ENCODE results near the gene MTMR3. TPM values are rescaled to one million over a fixed set of nuclear protein-coding genes. Genes with fewer than 3 reads are reported as not detected.

The MTMR3 gene
- total RNA-seq, 4 donors from 2014 or later: 17.2 to 77.8 (median 62.5) TPM

DNA sequence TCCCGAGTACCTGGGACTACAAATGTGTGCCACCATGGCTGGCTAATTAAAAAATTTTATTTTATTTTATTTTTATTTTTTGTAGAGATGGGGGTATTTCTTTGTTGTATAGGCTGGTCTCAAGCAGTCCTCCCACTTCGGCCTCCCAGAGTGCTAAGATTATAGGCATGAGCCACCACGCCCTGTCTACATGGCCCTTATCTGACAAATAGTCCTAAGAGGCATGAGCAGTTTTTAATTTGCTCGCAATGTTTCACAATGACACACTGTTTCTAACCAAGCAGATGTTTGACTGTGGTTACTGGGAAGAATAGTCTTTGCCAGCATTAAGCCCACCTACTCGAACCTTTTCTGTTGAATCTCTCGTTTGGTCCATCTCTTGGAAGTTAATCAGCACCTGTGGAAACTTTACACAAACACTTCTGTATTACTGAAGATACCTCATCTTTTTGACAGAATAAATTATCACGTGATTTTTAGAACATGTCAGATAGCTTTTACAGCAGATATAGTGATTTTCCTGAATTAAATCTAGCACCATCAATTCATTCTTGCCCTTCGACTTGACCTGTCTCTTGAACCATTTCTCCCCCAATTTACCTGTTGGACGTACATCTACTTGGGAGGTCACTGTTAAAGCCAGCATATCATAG, 71.4 kb downstream of the MTMR3 start:
- Histone ChIP-seq H3K4me1 (no peaks in the 10 kb centered on the region), H3K27me3 (no peaks in the 10 kb centered on the region), H3K27ac (no peak overlapping the region), H3K36me3 (no peaks in the 10 kb centered on the region), H3K9me3 (no peaks in the 10 kb centered on the region), H3K4me3 (no peak overlapping the region)
- intact Hi-C loops (cut with DNase I; ENCODE audit: low total_unique reads): no loop called here
- TF ChIP-seq POLR2A (IDR thresholded peaks at IDR 0.05): no peak
- TF ChIP-seq, protein P1, sequence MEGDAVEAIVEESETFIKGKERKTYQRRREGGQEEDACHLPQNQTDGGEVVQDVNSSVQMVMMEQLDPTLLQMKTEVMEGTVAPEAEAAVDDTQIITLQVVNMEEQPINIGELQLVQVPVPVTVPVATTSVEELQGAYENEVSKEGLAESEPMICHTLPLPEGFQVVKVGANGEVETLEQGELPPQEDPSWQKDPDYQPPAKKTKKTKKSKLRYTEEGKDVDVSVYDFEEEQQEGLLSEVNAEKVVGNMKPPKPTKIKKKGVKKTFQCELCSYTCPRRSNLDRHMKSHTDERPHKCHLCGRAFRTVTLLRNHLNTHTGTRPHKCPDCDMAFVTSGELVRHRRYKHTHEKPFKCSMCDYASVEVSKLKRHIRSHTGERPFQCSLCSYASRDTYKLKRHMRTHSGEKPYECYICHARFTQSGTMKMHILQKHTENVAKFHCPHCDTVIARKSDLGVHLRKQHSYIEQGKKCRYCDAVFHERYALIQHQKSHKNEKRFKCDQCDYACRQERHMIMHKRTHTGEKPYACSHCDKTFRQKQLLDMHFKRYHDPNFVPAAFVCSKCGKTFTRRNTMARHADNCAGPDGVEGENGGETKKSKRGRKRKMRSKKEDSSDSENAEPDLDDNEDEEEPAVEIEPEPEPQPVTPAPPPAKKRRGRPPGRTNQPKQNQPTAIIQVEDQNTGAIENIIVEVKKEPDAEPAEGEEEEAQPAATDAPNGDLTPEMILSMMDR (IDR thresholded peaks at IDR 0.05): no peak
- no peak for DNase-seq

DNA sequence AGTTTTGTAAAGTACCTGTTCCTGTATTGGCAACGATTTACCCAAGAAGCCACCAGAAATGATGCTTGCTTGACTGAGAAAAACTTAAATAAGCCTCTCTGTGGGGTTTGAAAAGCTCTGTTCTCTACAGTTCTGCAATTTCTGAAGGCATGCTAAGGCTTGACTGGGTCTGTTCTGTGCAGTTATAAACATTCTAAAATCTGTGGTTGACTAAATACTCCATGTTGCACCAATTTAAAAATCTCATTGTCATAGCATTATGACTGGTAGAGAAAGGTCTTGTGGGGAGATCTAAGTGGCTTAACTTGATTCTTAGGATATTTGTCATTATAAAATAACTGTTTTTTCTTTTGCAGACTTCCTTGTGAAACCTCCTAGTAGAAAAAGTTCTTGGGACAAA, 73.7 kb downstream of the MTMR3 start:
- no peaks in the 10 kb centered on the region for H3K36me3 ChIP-seq
- TF ChIP-seq, protein P1 (IDR thresholded peaks at IDR 0.05): no peak
- TF ChIP-seq POLR2A (IDR thresholded peaks at IDR 0.05): no peak
- H3K27ac ChIP-seq: no peak overlapping the region
- no peaks in the 10 kb centered on the region for H3K9me3 ChIP-seq
- no peak for DNase-seq
- intact Hi-C loops (cut with DNase I; ENCODE audit: low total_unique reads): no loop called here
- H3K4me1 ChIP-seq: no peaks in the 10 kb centered on the region
- H3K27me3 ChIP-seq: no peaks in the 10 kb centered on the region
- no peak overlapping the region for H3K4me3 ChIP-seq

DNA sequence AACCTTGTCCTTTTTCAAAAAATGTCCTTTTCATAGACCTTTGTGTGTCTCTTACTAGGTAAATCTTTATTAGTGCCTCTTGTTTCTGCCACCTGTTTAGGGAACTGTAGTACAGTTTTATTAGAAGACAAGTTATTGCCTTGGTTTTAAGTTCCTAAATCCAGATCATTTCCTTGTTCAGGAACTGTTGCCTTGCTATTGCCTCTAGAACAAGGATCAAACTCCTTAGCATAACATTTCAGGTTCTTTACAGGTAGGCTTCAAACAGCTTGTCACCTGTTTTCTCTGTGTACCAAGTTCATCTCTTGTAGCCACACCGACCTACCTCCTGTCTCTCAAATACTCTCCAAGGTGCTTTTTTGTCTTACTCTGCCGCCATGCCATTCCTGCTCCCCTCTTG, 75.2 kb downstream of the MTMR3 start:
- Histone ChIP-seq H3K4me3 (no peak overlapping the region), H3K27me3 (no peaks in the 10 kb centered on the region), H3K36me3 (no peaks in the 10 kb centered on the region), H3K27ac (no peak overlapping the region), H3K9me3 (no peaks in the 10 kb centered on the region), H3K4me1 (no peaks in the 10 kb centered on the region)
- TF ChIP-seq, protein P1 (IDR thresholded peaks at IDR 0.05): no peak
- TF ChIP-seq POLR2A (IDR thresholded peaks at IDR 0.05): no peak
- no peak for DNase-seq
- intact Hi-C loops (cut with DNase I; ENCODE audit: low total_unique reads): no loop called here

DNA sequence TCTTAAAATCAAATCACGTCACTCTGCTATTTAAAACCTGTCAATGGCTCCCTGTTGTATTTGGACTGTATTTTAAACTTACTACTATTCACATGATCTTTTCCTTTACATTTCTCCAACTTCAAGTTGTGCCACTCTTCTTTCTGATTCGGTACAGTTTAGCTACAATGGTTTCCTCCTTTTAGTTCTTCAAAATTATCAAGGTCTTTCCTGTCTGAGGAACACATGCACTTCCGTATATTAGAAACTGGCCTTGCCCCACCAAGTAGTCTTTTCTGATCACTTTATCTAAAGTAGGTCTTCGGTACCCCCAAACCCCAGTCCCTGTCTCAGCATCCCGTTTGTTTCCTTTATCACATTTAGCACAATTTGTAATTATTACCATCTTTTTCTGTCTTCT, 81.8 kb downstream of the MTMR3 start:
- H3K36me3 ChIP-seq: no peaks in the 10 kb centered on the region
- no peaks in the 10 kb centered on the region for H3K4me1 ChIP-seq
- H3K27me3 ChIP-seq: no peaks in the 10 kb centered on the region
- DNase-seq: no peak
- TF ChIP-seq, protein P1 (IDR thresholded peaks at IDR 0.05): no peak
- no peak for TF ChIP-seq POLR2A (IDR thresholded peaks at IDR 0.05)
- H3K4me3 ChIP-seq: no peak overlapping the region
- H3K27ac ChIP-seq: no peak overlapping the region
- intact Hi-C loops (cut with DNase I; ENCODE audit: low total_unique reads): no loop called here
- H3K9me3 ChIP-seq: no peaks in the 10 kb centered on the region

- TF ChIP-seq, protein P1 (IDR thresholded peaks at IDR 0.05): no peak
- TF ChIP-seq POLR2A (IDR thresholded peaks at IDR 0.05): no peak
- H3K4me3 ChIP-seq: no peak overlapping the region
- H3K36me3 ChIP-seq: no peaks in the 10 kb centered on the region
- H3K27ac ChIP-seq: no peak overlapping the region
- H3K27me3 ChIP-seq: no peaks in the 10 kb centered on the region
- DNase-seq: no peak
- H3K4me1 ChIP-seq: no peaks in the 10 kb centered on the region
- intact Hi-C loops (cut with DNase I; ENCODE audit: low total_unique reads): no loop called here
- no peaks in the 10 kb centered on the region for H3K9me3 ChIP-seq
Observed at GRCh38 chr22:29967461-29967860, 84.5 kb downstream of the MTMR3 start.
